Stomach (tissue), 4 donors: ENCODE data around the gene FABP6.

Experiments
- CTCF ChIP-seq, 7 experiments: fragments of 450-650 bp in 4 of 7; fragments of 200-600 bp in 3 of 7; sonication (generic) in 3 of 7; IDR thresholded peaks; one replicate each; pipeline ENCODE4 v1.5.1; 2016 to 2019; ENCODE audit warnings: antibody characterized with exemption in 7 of 7, control low read depth in 2 of 7, mild to moderate bottlenecking in 1 of 7
- EP300 ChIP-seq: sonication (generic); formaldehyde crosslinking; IDR thresholded peaks from one replicate; pipeline ENCODE4 v1.6.1; 2017; ENCODE audit warnings: antibody characterized with exemption
- POLR2A ChIP-seq, 4 donors: fragments of 450-650 bp; IDR thresholded peaks; one replicate each; pipeline ENCODE4 v1.6.1; 2016; ENCODE audit warnings: antibody characterized with exemption in 4 of 4, control low read depth in 2 of 4, mild to moderate bottlenecking in 1 of 4, moderate library complexity in 1 of 4
- POLR2AphosphoS5 ChIP-seq, 3 donors: sonication (generic); formaldehyde crosslinking; IDR thresholded peaks; one replicate each; pipeline ENCODE4 v1.6.1; 2016; ENCODE audit warnings: antibody characterized with exemption in 3 of 3

- TF ChIP-seq POLR2A (IDR thresholded peaks at IDR 0.05), result no peak
- no peak for TF ChIP-seq CTCF (IDR thresholded peaks at IDR 0.05)
- TF ChIP-seq POLR2AphosphoS5 (IDR thresholded peaks at IDR 0.05), result no peak
- no peak for TF ChIP-seq EP300
Measured at GRCh38 chr5:160274483-160274931, 45.2 kb downstream of the FABP6 start.
